Natural killer cell (primary cell): Measurements from ENCODE around the gene STXBP6. TPM values are rescaled to one million over a fixed set of nuclear protein-coding genes. Genes with fewer than 3 reads are reported as not detected.

Source experiments
- ATAC-seq, 3 donors: fragments of 150-1000 bp in 2 of 3; fragments of 200-7000 bp in 1 of 3; cut with Tn5 transposase; 1 replicate in 1 of 3; 2 replicates in 2 of 3; pipeline ENCODE4 v1.10.0; 2021; ENCODE audit warnings: mild to moderate bottlenecking in 2 of 3, moderate library complexity in 2 of 3
- DNase-seq, 2 donors: peaks; one replicate each; pipeline versions ENCODE4 v3.0.0 to v3.0.0-alpha.2; 2013 to 2021; ENCODE audit warnings: mixed read lengths in 1 of 2
- H3K27ac ChIP-seq: one replicate; pipeline ENCODE4 v1.5.1; 2013; ENCODE audit warnings: mild to moderate bottlenecking, low read length
- H3K27me3 ChIP-seq: one replicate; pipeline ENCODE4 v1.6.1; 2013; ENCODE audit warnings: low read length; ENCODE audit not compliant: control insufficient read depth, insufficient read depth
- H3K36me3 ChIP-seq: one replicate; pipeline ENCODE4 v1.6.1; 2013; ENCODE audit warnings: low read length; ENCODE audit not compliant: control insufficient read depth, insufficient read depth
- H3K4me1 ChIP-seq: one replicate; pipeline ENCODE4 v1.6.1; 2013; ENCODE audit warnings: low read length; ENCODE audit not compliant: control insufficient read depth, insufficient read depth
- H3K4me3 ChIP-seq: one replicate; pipeline ENCODE4 v1.5.1; 2013; ENCODE audit warnings: low read length
- H3K9me3 ChIP-seq: one replicate; pipeline ENCODE4 v1.6.1; 2013; ENCODE audit warnings: low read length; ENCODE audit not compliant: control insufficient read depth, insufficient read depth
- H3K27ac Mint-ChIP-seq, 2 donors: one replicate each; pipeline ENCODE4 v1.8.0; 2022; ENCODE audit warnings: mild to moderate bottlenecking in 2 of 2, mixed read lengths in 2 of 2, moderate library complexity in 1 of 2
- H3K27me3 Mint-ChIP-seq, 2 donors: one replicate each; pipeline ENCODE4 v1.8.0; 2022; ENCODE audit warnings: low read depth in 2 of 2, mixed read lengths in 2 of 2
- H3K36me3 Mint-ChIP-seq: one replicate; pipeline ENCODE4 v1.8.0; 2022; ENCODE audit warnings: mixed read lengths
- H3K4me1 Mint-ChIP-seq, 2 donors: one replicate each; pipeline ENCODE4 v1.8.0; 2022; ENCODE audit warnings: mixed read lengths in 2 of 2
- H3K4me3 Mint-ChIP-seq: one replicate; pipeline ENCODE4 v1.8.0; 2022; ENCODE audit warnings: mild to moderate bottlenecking, moderate library complexity, mixed read lengths
- H3K9me3 Mint-ChIP-seq, 2 donors: one replicate each; pipeline ENCODE4 v1.8.0; 2022; ENCODE audit warnings: mixed read lengths in 2 of 2
- WGBS: methylation state at CpG from one replicate; pipeline ENCODE4 v1.1.7; 2013; ENCODE audit warnings: missing lambda C conversion rate; ENCODE audit not compliant: insufficient coverage; 5-methylcytosine and 5-hydroxymethylcytosine counted together
- intact Hi-C: fragments of 100-400 bp; cut with micrococcal nuclease; formaldehyde crosslinking; loops from one replicate; pipeline ENCODE4 v1.14.2; 2022
- total RNA-seq, 4 donors: library from RNA; stranded (reverse); fragments of 120-200 nt in 1 of 4; gene quantifications; one replicate each; pipeline versions ENCODE4 v1.2.3 to v1.2.4, GENCODE V29; 2013 to 2022
- TF ChIP-seq, protein P1 (sequence below): fragments of 200-600 bp; IDR thresholded peaks from one replicate; pipeline ENCODE4 v1.8.0; 2022; ENCODE audit warnings: antibody characterized with exemption

STXBP6 gene
- total RNA-seq, 3 donors from 2014 or later (not counting 1 experiment from before 2014, with no cell fraction given): 0.20 TPM; not detected in 2

- TF ChIP-seq, protein P1, sequence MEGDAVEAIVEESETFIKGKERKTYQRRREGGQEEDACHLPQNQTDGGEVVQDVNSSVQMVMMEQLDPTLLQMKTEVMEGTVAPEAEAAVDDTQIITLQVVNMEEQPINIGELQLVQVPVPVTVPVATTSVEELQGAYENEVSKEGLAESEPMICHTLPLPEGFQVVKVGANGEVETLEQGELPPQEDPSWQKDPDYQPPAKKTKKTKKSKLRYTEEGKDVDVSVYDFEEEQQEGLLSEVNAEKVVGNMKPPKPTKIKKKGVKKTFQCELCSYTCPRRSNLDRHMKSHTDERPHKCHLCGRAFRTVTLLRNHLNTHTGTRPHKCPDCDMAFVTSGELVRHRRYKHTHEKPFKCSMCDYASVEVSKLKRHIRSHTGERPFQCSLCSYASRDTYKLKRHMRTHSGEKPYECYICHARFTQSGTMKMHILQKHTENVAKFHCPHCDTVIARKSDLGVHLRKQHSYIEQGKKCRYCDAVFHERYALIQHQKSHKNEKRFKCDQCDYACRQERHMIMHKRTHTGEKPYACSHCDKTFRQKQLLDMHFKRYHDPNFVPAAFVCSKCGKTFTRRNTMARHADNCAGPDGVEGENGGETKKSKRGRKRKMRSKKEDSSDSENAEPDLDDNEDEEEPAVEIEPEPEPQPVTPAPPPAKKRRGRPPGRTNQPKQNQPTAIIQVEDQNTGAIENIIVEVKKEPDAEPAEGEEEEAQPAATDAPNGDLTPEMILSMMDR: no peak
Observed at GRCh38 chr14:24960816-24961215, 89.1 kb downstream of the STXBP6 start.

DNA sequence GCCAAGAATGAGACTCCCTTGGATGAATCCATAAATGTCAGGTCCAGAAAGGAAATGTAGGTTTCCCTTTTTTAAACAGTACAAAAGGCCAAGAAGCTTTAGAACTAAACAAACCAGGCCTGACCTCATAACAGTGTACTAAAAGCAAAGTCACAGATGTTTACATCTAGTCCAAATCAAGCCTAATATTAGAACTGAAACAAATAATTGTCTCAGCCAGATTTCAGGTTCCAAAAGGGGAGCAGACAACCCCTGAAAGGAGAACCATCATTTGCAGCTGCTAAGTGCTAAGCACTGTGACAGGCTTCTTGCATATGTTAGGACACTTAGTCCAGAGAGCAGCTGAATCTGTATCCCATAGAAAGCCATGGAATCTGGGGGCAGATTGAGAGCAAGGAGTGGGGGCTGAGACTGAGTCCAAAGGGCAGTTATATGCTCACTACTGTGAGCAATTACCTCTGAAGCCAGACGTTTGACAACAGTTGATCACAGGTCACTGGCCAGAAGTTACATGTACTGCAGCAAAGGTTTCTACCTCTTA is 90.1 kb downstream of the STXBP6 start:
- Histone ChIP-seq H3K27me3 (no peaks in the 10 kb centered on the region), H3K36me3 (no peaks in the 10 kb centered on the region), H3K27ac (no peak overlapping the region), H3K9me3 (no peaks in the 10 kb centered on the region), H3K4me1 (no peaks in the 10 kb centered on the region), H3K4me3 (no peak overlapping the region)
- H3K9me3 Mint-ChIP-seq: no peaks in the 10 kb centered on the region
- TF ChIP-seq, protein P1: no peak
- whole genome bisulfite sequencing: 80% methylated on average over 1 of the region's 1 CpG
- no peaks in the 10 kb centered on the region for H3K4me1 Mint-ChIP-seq
- no peak overlapping the region for H3K4me3 Mint-ChIP-seq
- no peak overlapping the region for H3K27ac Mint-ChIP-seq
- ATAC-seq (no peak), DNase-seq (no peak)
- intact Hi-C loops: no loop called here
- H3K36me3 Mint-ChIP-seq: no peaks in the 10 kb centered on the region
- peaks cover 8 to 15% of the 10 kb centered on the region in 2 donors for H3K27me3 Mint-ChIP-seq

More at GRCh38 chr14:24960816-24961215, 89.1 kb downstream of the STXBP6 start:
- Mint-ChIP-seq H3K9me3 (no peaks in the 10 kb centered on the region), H3K27me3 (peaks cover 9 to 14% of the 10 kb centered on the region in 2 donors), H3K4me1 (no peaks in the 10 kb centered on the region), H3K4me3 (no peak overlapping the region), H3K36me3 (no peaks in the 10 kb centered on the region), H3K27ac (no peak overlapping the region)
- DNase-seq (no peak), ATAC-seq (no peak)
- H3K9me3 ChIP-seq: no peaks in the 10 kb centered on the region
- no peaks in the 10 kb centered on the region for H3K27me3 ChIP-seq
- no peaks in the 10 kb centered on the region for H3K36me3 ChIP-seq
- H3K4me1 ChIP-seq: no peaks in the 10 kb centered on the region
- H3K27ac ChIP-seq: no peak overlapping the region
- no peak overlapping the region for H3K4me3 ChIP-seq
- intact Hi-C loops: no loop called here
- 43% methylated on average over 1 of the region's 2 CpGs for WGBS

- H3K4me1 Mint-ChIP-seq: peaks cover 0 to 7% of the 10 kb centered on the region in 2 donors
Observed at GRCh38 chr14:24958271-24958670, 91.7 kb downstream of the STXBP6 start.

More at GRCh38 chr14:24958271-24958670, 91.7 kb downstream of the STXBP6 start:
- 75% methylated on average over 1 of the region's 1 CpG for WGBS
- Mint-ChIP-seq H3K9me3 (no peaks in the 10 kb centered on the region), H3K36me3 (no peaks in the 10 kb centered on the region), H3K27ac (no peak overlapping the region), H3K4me3 (no peak overlapping the region), H3K27me3 (peaks cover 7 to 13% of the 10 kb centered on the region in 2 donors)
- TF ChIP-seq, protein P1: no peak
- DNase-seq: no peak
- Histone ChIP-seq H3K27me3 (no peaks in the 10 kb centered on the region), H3K4me3 (no peak overlapping the region), H3K27ac (no peak overlapping the region), H3K9me3 (no peaks in the 10 kb centered on the region), H3K4me1 (no peaks in the 10 kb centered on the region), H3K36me3 (no peaks in the 10 kb centered on the region)
- no peak for ATAC-seq
- intact Hi-C loops: no loop called here
